HG03280 (cell line): Measurements from ENCODE around the gene NDUFA13.

Experiments used
- ATAC-seq: cut with Tn5 transposase; IDR thresholded peaks from one replicate; pipeline ENCODE4 v1.9.1; 2021; ENCODE audit warnings: mild to moderate bottlenecking, moderate library complexity; ENCODE audit not compliant: unreplicated experiment

NDUFA13 gene

DNA sequence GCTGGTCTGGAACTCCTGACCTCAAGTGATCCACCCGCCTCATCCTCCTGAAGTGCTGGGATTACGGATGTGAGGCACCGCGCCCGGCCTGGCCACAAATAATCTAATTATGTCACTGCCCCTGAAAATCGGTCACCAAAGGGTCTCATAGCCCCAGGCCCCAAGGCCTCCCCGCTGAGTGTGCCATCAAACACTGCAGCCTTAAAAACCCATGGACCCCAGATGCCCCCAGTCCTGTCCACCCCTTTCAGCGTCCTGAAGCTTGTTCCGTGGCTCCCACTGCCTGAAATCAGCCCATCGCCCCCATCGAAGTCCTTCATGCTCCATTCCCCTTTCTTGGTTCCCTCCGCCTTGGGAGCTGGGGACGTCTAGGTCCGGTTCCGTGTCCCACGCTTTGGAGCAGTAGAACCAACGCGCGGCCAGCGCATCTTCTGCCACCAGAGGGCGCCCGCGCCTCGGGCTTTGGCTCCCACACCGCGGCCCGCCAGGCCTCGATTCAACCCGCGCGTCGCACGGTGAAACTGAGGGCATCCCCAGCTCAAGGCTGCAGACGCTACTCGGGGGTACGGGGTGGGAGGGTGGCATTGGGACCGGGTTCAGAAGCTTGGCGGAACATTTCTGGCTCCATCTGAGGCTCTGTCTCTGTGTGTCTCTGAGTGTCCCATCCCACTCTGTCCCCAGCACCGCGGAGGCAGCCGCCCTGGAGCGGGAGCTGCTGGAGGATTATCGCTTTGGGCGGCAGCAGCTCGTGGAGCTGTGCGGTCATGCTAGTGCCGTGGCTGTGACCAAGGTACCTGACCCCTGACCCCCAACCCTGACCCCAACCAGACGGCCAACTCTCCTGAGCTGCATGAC is 16.2 kb downstream of the NDUFA13 start:
- no peak for ATAC-seq

DNA sequence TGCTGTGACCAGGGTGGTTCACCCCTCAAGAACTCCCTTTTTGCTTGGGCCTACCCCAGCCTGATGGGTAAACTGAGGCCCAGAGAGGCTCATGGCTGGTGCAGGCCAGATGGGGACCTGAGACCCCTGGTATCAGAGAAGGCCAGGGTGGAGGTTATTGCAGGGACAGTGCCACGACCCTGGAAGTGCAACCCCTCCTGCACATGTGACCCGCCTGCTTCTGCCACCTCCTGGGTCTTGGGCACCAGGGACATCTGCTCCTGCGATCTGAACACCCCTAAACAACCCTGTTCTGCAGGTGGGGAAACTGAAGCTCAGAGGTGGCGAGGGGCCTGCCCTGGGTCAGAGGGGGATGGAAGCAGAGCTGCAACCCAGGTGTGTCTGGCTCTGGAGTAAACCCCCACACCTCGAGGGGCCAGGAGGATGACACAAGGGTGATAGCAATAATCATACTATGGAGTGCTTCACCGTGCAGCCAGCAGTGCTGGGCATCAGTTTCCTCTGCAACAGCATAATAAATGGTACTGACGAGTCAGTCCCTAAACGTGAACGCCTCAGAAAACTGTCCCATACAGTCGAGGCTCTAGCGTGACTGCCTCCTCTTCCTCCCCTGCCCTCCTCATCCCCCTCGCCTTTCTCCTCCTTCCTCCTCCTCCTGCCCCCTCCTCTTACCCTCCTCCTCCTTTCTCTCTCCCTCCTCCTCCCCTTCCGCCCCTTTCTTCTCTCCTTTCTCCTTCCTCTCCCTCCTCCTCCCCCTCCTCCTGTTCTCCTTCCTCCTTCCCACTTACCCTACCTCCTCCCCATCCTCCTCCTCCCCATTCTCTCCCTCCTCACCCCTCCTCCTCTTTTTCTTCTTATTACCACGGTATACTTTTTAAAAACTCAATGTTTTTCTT is 17.0 kb downstream of the NDUFA13 start:
- no peak for ATAC-seq

DNA sequence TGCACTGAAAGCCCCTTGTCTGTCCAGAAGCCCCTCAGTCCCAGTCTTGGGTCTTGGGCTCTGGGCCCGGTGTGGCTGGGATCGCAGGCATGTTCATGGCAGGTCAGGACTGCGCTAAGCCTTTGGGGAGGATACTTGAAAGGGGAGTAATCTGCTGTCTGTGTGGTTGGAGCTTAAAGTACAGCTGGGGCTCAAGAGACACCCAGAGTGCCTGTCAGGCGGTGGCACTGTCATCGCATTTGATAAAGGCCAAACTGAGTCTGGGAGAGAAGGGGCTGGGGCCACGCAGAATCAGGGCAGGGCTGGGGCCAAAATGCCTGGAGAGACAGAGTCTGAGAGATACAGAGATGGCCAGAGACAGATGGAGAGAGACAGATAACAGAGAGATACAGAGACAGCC is 17.8 kb downstream of the NDUFA13 start:
- no peak for ATAC-seq

DNA sequence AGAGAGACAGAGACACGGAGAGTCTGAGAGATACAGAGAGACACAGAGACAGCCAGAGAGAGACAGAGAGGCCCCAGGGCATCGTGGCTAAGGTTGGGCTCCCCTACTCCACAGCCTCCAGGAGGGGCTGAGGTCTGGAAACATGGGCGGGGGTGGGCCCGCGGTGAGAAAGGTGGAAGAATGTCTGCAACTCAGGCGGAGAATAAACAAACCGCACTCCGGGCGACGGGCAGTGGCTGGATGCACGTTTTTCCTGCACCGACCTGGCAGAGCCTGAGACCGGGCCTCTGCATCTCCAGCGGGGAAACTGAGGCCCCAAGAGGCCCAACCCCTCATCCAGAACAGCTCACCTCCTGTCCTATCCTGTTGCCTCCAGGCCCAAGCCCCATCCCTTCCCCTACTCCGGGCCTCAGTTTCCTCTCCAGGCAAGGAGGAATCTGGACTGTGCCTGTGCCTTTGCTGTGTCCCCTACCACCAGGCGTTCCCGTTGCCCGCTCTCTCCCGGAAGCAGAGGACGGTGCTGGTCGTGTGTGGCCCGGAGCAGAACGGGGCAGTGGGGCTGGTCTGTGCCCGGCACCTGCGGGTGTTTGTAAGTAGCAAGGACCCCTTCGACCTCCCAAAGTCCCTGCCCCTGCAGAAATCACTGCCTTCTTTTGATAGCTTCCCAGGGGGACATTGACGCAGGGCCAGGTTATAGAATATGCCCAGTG is 18.7 kb downstream of the NDUFA13 start:
- no peak for ATAC-seq

DNA sequence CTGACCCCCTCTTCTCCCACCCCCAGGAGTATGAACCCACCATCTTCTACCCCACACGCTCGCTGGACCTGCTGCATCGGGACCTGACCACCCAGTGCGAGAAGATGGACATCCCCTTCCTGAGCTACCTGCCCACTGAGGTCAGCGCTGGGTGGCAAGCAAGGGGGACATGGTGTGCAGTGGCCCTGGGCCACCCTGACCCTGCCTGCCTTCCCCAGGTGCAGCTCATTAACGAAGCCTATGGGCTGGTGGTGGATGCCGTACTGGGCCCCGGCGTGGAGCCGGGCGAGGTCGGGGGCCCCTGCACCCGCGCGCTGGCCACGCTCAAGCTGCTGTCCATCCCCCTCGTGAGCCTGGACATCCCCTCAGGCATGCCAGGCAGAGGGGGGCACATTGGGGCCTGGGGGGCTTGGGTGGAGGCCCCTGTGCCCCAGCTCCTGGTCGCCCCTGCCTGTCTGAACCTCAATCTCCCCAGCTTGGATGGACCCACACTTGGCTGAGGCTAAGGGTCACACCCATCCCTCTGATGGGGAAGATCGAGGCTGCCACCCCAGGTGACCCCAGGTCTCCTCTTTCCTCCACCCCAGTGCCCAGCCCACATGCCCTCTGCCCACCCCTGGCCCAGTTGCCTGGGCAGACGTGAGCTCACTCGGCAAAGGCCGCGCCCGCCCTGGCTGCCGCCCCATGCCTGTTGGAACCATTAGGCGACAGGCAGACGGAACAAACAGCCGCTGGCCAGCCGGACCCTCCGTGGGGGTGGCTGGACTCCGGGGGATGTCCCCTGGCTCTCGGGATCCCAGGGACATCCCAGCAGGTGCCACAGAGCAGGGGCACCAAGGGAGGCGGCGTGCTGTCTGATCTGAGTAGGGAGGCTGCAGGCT is 19.5 kb downstream of the NDUFA13 start:
- no peak for ATAC-seq

DNA sequence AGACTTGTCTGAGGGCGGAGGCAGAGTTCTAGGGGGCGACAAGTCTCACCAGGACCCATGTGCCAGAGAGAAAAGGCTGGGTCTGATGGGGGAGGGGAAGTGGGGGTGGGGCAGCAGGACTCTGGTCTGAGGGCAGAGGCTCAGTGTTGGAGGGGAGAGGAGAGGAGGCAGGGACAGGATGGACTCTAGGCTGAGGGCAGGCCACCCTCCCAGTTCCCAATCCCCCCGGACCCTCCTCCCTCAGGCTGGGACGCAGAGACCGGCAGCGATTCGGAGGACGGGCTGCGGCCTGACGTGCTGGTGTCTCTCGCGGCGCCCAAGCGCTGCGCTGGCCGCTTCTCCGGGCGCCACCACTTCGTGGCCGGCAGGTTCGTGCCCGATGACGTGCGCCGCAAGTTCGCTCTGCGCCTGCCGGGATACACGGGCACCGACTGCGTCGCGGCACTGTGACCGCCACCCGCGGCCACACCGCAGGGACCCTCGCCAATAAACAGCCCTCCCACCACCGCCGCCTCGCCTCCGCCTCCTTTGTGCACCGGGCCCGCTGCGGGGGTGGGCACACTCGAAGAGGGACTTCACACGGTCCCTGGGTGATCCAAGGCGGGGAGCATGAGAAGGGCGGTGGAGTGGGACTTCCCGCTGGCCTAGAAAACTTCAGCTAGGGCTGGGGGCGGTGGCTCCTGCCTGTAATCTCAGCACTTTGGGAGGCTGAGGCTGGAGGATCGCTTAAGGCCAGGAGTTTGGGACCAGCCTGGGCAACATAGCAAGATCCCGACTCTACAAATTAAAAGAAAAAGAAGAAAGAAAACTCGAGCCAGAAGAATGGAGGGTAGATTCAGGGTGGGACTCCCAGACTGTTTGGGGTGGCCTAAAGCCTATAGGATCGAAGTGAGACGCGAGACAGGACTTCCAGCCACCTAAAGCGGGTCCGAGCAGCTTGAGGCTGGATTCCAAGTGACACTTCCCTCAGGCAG is 21.3 kb downstream of the NDUFA13 start:
- ATAC-seq: no peak

DNA sequence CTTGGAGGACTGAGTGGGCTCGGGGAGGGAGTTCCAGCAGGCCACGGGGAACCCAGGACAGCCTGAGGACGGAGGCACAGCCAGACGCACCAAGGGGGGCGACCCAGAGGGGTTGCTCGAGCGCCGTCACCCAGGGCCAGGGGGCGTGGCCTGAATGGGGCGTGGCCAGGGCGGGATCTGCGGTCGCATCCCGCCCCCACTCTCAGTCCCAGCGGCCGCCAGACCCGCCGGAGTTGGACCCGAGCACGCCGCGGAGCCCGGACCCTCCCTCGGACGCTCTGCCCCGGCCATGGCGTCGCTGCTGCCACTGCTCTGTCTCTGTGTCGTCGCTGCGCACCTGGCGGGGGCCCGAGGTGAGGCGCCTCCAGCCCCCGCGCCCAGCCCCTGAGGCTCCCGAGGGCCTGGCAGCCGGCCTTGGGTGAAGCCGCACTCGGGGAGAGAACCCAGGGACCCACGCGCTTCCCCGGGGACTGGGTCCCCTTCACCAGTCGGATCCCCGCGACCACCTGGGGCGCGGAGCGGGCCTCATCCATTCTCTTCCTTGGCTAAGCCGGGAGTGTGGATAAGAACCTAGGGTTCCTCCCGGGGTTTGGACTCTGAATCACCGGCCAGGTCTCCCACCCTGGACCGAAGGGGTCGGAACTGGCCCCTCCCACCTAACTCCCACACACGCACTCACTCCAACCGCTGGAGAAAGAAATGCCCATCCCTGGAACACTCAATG is 22.2 kb downstream of the NDUFA13 start, which contains the start of gene CILP2:
CILP2 (plus strand) TSS at position 205 of the 724 bp plus-strand sequence; CDS start at position 290, 85 bp downstream.
- ATAC-seq: no peak

DNA sequence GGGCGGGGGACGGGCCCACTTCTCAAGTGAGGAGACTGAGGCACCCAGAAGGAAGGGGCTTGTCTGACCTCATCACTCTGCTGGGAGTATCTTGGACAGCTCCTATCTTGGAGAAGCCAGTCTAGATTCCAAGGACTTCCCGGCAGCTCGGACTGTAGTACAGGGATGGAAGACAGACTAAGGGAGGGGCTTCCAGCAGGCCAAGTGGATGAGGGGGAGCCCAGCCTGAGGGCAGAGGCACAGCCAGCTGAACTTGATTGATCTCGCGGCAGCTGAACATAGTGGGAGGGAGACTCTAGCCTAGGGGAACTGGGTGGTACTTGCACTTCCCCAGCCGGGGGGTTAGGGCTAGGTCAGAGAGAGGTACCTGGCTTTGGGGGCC is 22.8 kb downstream of the NDUFA13 start:
- ATAC-seq: no peak

DNA sequence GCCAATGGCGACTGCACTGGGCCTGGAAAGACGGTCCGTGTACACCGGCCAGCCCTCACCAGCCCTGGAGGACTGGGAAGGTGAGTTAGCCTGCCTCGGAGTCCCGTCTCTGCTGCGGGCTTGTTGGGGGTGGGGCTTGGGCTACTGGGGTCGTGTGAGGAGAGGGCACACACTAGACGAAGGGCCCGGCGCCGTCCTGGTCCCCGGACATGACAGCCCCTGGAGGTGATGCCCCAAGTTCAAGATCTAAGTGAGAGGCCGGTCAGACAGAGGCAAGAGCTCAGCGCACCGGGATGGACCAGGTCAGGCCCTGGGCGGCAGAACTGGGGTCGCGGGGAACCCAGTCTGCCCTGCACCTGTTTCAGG is 23.7 kb downstream of the NDUFA13 start:
- no peak for ATAC-seq

DNA sequence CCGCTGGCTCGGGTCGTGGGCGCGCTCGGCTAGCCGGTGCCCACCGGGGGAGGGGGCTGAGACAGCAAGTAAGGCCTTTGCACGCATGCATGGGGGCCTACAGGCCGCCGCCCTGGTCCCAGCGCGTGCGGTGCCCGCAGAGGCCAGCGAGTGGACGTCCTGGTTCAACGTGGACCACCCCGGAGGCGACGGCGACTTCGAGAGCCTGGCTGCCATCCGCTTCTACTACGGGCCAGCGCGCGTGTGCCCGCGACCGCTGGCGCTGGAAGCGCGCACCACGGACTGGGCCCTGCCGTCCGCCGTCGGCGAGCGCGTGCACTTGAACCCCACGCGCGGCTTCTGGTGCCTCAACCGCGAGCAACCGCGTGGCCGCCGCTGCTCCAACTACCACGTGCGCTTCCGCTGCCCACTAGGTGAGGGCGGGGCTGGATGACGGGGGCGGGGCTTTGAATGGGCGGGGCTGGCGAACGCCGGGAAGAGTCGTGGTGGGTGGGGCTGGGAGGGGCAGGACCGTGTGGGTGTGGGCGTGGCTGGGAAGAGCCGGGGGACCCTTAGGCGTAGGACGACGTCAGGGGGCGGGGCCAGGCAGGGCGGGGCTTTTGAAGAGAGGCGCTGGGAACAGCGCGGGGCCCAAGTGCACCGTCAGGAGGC is 24.2 kb downstream of the NDUFA13 start:
- no peak for ATAC-seq

DNA sequence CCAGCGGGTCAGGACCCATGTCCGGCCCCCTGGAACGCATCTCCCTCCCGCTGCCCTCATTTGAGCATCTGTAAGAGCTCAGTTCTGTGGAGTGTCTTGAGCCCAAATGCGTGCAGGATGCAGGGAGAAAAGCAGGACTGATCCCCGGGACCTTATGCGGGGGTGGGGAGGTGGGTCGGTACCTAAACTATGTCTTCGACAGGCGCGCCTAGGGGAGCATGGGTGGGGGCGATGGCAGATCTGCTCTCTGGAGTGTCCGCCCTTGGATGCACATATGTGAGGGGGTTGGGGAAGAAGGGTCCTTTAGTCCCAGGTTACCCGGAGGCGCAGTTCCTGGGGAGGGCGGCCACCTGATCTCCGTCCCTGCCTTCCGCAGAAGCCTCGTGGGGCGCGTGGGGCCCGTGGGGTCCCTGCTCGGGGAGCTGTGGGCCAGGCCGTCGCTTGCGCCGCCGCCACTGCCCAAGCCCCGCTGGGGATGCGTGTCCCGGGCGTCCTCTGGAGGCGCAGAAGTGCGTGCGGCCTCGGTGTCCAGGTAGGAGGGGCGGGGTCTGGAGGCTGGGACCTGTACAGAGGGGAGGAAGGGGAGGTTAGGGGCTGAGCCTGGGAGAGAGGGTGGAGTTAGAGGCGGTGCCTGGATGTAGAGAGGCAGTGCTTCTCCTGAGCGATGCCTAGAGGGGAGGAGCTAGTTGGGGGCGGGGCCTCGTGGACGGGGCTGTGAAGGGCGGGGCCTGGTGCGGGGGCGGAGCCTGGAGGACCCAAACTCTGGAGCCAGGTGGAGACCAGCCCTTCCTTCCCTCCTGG is 24.9 kb downstream of the NDUFA13 start:
- no peak for ATAC-seq

DNA sequence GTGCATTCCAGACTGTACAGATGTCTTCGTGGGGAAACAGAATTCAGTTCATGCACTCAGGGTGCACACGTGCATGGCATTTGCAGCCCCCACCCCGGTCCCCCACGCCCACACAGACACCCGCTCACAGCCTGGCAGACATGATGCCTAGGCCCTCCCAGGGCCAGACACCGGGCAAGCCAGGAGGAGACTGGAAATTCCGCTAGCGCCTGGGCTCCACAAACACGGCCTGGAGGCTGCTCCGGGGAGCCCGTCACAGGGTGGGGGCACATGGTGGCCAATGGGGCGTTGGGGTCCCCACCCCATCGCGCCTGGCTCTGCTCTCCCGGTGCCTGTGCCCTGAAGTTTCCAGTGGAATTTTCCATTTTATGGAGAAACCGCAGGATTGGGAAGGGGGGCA is 25.6 kb downstream of the NDUFA13 start:
- ATAC-seq: no peak

DNA sequence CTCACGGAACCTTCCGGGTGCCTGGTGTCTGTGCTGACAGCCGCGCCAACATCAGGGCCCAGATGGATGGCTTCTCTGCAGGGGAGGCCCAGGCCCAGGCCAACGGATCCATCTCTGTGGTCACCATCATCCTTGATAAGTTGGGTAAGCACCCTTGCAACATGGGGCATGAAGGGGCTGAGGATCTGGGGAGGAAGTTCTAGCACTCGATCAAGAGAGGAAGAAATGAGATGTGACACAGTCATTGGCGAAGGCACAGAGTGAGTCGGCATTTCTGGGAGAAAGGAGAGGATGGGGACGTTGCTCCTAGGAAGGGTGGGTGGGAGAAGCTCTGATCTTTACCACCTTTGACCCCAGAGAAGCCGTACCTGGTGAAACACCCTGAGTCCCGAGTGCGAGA is 26.5 kb downstream of the NDUFA13 start:
- no peak for ATAC-seq

DNA sequence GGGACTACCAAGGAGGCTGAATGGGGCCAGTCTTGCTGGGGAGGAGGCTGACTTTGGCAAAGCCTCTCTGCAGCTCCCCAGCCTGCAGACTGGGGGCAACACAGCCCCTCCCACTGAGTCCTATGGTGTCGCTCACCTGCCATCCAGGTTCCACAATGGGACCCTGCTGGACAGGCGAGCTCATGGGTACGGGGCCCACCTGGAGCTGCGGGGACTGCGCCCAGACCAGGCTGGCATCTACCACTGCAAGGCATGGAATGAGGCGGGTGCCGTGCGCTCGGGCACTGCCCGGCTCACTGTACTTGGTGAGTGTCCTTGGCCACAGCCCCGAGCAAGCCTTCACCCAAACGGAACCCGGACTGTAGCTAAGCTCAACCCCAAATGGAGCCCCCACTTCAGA is 27.1 kb downstream of the NDUFA13 start:
- ATAC-seq: no peak

DNA sequence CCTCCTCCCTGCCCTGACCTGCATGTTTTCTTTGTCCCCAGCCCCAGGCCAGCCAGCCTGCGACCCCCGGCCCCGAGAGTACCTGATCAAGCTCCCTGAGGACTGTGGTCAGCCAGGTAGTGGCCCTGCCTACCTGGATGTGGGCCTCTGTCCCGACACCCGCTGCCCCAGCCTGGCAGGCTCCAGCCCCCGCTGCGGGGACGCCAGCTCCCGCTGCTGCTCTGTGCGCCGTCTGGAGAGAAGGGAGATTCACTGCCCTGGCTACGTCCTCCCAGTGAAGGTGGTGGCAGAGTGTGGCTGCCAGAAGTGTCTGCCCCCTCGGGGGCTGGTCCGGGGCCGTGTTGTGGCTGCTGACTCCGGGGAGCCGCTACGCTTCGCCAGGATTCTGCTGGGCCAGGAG is 27.6 kb downstream of the NDUFA13 start:
- no peak for ATAC-seq

DNA sequence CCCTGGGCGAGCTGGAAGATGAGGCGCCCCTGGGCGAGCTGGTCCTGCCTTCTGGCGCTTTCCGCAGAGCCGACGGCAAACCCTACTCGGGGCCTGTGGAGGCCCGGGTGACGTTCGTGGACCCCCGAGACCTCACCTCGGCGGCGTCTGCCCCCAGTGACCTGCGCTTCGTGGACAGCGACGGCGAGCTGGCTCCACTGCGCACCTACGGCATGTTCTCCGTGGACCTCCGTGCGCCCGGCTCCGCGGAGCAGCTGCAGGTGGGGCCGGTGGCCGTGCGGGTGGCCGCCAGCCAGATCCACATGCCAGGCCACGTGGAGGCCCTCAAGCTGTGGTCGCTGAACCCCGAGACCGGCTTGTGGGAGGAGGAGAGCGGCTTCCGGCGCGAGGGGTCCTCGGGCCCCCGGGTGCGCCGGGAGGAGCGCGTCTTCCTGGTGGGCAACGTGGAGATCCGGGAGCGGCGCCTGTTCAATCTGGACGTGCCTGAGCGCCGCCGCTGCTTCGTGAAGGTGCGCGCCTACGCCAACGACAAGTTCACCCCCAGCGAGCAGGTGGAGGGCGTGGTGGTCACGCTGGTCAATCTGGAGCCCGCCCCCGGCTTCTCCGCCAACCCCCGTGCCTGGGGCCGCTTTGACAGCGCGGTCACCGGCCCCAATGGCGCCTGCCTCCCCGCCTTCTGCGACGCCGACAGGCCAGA is 28.4 kb downstream of the NDUFA13 start:
- no peak for ATAC-seq
